ENCODE measurements around the gene ATXN2L.
"Not testable (repeated sequence)": the region's sequence is repeated elsewhere in the genome, so short reads cannot be mapped to it uniquely, and the experiment has no call there.

Gene ATXN2L

DNA sequence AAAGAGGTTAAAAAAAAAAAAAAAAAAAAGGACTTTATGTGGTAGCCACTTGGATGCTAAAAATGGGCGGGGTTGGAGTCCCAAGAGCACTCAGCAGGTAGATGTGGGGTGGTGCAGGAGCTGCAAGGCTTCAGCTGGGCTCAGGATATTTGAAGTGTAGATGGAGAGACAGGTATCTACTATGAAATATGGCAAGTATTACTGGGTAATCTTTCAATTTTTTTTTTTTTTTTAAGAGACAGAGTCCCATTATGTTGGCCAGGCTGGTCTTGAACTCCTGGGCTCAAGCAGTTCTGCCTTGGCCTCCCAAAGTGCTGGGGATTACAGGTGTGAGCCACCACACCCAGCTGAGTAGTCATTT lies 15.7 kb downstream of the ATXN2L start:
- DNase-seq, result no peak

DNA sequence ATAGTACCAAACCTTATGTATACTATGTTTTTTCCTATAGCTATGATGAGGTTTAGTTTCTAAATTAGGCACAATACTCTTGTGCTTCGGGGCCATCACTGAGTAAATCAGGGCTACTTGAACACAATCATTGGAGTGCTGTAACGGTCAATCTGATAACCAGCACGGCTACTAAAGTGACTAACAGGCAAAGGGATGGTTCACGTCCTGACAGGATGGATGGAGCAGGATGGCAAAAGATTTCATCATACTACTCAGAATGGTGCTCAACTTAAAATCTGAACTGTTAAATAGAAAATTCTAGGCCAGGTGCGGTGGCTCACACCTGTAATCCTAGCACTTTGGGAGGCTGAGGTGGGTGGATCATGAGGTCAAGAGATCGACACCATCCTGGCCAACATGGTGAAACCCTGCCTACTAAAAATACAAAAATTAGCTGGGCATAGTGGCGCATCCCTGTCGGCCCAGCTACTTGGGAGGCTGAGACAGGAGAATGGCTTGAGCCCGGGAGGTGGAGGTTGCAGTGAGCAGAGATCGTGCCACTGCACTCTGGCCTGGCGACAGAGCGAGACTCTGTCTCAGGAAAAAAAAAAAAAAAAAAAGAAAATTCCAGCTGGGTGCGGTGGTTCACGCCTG lies 16.3 kb downstream of the ATXN2L start:
- DNase-seq, result no peak

DNA sequence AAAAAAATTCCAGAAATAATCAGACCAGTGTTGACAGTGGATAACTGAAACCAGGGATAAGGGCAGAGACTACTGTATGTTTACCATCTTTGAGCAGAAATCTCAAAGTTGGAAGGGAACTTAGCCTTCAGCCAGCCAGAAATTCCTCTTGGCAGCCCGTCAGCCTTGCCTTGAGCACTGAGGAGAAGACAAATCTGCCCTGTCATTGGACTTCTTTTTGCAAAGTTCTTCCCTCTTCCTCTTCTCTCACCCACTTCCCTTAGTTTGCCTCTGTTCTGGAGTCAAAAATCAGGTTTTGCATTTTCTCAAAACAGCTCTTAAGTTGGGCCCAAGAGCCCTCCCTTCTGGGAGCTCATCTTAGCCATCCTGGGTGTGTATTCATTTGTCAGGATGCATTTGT lies 17.1 kb downstream of the ATXN2L start:
- DNase-seq, result no peak

DNA sequence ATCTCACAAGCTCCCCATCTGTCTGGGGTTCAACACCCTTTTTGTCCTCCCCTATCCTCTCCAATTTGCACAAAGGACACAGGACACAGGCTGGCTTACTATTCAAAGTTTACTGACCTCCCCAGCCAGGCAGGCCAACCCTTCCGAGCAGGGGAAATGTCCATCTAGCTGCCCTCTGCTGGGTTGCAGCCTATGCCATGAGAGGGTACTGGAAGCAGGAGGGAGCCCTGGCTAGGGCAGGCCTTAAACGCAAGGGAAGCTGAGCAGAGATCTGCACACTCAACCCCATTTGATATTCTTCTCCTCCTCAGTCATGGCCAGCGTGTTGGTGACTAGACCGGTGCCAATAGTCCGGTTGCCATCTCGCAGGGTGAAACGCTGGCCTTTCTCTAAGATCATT lies 19.9 kb downstream of the ATXN2L start:
- DNase-seq, result no peak

DNA sequence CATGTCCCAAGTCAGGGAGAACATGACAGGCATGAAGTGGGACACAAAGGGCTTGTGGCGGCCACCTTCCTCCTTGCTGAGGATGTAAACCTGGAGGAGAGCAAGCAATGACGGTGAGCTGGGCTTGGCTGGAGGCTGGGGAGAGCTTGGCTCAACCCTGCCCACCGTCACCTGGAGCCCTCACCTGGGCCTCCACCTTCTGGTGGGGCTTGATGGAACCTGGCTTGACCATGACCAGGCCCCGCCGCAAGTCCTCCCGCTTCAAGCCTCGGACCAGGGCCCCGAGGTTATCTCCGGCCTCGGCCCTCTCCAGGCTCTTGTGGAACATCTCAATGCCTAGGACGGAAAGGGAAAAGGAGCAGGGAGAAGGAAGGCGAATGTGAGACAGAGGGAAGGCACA lies 21.0 kb downstream of the ATXN2L start:
- DNase-seq, result no peak

DNA sequence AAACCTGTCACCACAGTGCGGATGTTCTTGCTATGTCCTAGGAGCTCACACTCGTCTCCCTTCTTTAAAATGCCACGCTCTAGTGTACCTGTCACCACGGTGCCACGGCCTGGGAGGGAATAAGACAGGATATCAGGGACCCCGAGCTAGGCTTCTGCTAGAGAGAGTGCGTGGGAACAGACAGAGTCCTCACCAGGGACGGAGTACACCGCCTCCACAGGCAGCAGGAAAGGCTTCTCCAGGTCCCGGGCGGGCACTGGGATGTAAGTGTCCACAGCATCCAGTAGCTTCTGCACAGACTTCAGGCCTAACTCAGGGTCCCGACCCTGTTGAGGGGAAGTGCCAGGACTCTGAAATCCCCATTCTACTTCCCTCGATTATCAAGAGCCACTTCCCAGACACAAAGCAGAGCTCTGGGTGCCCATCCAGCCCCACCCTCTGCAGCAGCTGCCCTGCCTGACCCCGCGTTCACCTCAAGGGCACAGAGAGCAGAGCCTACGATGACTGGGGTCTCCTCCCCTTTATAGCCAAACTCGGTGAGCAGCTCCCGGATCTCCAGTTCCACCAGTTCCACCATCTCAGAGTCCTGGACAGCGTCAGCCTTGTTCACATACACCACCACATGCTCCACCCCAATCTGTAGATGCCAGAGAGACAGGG lies 21.6 kb downstream of the ATXN2L start:
- DNase-seq, result no peak

DNA sequence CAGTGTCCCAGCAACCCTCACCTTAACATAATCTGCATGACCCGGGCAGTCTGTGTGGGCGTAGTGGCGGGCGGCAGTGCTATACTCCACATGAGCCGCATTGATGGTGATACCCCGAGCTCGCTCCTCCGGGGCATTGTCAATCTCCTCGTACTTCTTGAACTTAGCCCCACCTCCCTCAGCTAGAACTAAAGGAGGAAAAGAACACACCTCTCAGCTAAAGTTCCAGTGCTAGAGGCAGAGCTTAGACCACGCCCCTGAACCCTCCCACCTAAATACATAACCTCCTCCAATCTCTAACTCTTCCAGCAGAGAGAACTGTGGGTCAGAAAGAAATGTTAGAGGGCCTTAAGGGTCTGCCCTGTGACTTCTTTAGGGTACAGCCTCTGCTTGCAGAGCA lies 22.5 kb downstream of the ATXN2L start:
- DNase-seq, result no peak

DNA sequence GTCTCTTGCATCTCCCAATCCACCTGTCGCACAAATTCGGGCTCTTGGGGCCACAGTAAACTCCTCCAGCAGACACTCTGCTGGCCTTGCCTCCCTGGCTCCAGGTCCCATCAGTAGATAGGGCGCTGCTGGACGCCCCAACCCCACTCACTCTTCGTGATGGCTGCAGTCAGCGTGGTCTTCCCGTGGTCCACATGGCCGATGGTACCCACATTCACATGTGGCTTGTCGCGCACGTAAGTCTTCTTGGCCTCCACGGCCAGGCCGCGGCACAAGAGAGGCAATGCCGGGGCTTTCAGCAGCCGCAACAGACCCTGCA lies 22.9 kb downstream of the ATXN2L start:
- DNase-seq, result no peak

DNA sequence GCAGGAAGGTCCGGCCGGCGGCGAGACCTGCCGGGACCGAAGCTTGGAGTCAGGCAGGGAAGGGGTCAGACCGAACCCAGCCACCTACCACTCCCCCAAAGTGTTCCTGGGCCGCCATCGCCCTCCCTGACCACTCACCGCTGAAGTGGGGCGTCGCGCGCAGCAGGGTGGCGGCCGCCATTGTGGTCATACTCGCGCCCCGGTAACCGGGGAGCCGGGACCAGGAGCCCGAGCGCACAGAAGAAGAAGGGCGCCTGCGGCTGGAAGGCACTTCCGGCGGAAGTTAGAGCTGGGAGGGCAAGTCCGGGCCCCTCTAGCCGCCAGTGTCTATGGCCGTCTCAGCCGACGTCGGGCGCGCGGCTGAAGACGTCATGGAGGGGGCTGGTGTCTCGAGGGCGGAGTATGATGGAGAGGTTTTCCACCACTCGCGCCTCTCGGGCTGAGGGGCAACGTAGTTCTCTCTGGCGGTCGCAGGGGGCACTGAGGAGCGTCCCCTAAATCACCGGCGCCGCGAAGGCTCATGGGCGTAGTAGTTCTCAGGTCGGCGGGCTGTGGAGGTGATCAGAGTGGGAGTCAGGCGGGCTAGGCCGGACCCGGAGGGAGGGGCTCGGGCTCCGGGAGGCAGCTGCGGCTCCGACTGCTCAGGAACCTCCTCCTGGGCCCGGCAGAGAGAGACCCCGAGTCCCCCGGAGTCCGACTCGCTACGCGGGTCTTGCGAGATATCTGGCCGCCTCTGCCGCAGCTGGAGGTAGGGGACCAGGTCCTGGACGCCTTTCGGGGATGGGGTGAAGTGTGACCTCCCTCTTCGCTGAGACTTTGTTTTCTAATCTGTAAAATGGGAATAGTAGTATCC lies 23.5 kb downstream of the ATXN2L start, which contains the start of gene TUFM:
Gene TUFM (minus strand): TSS at position 269 of the 853 bp plus-strand sequence. CDS start 79 bp downstream, at position 190.
- peak; percentile 72 to 88 for DNase-seq

DNA sequence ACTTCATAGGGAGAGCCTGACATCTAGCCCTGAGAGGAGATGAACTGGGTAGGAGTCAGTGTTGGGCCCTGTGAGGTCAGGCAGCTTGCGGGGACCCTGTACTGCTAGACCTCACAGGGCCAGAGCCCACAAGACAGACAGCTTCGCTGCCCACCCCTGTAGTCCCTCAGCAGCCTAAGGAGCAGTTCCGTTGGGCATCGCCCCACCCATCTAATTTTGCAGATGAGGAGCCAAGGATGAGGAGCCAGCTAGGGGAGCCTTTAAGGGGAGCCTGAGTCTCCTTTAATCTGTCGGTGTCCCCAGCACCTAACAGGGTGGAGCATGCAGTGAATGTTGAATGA lies 24.1 kb downstream of the ATXN2L start:
- DNase-seq, result no peak

DNA sequence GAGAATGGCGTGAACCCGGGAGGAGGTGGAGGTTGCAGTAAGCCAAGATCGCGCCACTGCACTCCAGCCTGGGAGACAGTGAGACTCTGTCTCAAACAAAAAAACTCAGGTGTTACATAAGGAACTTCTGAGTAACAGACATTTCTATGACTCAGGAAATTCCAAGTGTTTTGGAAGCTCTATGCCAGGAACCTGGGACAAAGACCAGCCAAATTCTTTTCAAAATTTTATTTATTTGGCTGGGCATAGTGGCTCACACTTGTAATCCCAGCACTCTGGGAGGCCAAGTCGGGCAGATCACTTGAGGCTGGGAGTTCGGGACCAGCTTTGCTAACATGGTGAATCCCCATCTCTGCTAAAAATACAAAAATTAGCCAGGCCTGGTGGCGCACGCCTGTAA lies 35.6 kb downstream of the ATXN2L start:
- DNase-seq, result no peak

DNA sequence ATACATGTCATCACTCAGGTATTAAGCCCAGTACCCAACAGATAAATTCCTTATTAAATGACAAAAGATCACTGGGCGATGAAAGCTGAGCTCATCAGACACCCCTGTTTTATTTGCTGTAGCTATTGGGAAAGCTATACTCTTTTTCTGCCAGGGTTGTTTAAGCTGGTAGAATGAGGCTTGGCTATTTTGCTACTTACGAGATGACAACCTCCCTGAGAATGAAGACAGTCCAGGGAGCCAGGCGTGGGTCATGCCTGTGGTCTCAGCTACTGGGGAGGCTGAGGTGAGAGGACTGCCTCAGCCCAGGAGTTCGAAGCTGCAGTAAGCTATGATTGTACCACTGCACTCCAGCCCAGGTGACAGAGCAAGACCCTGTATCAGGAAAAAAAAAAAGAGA lies 36.5 kb downstream of the ATXN2L start:
- no peak for DNase-seq

DNA sequence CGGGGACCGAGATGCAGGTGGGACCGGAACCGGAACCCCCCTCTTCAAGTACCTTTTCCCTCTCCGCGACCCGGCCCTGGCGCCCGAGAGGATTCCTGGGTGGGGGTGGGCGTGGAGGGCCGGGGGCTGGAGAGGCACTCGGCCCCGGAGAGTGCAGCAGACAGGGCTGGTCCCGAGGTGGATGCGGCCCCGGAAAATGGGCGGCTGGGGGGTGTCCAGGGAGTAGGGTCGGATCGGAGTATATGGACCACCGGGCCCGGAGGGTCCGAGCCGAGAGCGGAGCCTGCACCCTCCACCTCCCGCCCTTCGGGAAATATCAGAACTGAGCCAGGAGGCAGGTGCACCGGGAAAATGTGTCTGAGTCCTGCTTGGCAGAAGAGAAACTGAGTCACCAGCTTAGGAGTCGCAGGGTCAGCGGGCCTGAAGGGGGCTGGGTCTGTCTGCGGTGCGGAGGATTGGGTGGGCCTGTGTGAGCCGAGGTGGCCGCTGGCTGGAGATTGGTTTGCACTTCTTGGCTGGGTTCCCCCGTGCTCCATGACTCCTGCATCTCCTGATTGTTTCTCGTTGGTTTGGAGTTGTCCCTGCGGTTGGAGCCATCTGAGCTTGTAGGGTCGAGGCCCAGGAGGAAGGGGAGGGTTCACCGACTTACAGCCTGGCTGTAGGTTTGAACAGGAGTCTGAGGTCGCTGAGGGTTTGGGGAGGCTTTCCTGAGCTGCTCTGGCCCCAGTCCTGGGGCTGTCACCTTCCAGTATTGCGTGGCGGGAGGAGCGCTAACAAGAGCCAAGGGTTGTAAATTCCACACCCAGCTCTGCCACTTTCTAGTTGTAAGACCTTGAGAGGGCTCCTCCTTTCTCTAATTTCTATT lies 41.4 kb downstream of the ATXN2L start:
- DNase-seq, result no peak

DNA sequence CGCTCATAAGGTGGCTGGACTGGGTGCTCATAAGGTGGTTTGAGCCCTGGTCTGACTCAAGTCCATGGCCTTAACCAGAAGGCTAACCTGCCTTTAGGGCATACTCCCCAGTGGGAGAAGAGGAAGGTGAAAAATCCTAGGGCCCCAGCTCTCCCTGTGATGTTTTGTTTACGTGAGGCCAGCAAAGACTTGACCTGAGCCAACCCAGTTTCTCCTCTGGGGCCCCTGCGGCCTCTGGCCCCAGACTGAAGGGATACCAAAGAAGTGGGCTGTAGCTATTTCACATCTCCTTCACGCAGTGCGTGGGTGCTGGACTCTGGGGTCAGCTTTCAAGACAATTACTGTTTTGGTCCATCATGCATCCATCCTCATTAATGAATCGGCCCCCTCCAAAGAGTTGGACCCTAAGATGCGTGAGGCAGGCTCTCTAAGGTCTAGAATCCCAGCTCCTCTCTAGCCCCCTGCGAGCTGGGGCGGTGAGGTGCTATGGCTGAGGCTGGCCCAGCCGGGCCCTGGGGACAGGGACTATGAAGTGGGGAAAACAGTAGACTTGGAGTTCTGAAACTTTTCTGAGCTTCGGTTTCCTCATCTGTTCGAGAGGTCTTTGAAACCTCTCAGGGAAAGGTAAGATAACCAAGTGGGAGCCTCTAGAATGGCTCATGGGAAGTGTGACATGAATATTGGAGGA lies 42.3 kb downstream of the ATXN2L start:
- no peak for DNase-seq

DNA sequence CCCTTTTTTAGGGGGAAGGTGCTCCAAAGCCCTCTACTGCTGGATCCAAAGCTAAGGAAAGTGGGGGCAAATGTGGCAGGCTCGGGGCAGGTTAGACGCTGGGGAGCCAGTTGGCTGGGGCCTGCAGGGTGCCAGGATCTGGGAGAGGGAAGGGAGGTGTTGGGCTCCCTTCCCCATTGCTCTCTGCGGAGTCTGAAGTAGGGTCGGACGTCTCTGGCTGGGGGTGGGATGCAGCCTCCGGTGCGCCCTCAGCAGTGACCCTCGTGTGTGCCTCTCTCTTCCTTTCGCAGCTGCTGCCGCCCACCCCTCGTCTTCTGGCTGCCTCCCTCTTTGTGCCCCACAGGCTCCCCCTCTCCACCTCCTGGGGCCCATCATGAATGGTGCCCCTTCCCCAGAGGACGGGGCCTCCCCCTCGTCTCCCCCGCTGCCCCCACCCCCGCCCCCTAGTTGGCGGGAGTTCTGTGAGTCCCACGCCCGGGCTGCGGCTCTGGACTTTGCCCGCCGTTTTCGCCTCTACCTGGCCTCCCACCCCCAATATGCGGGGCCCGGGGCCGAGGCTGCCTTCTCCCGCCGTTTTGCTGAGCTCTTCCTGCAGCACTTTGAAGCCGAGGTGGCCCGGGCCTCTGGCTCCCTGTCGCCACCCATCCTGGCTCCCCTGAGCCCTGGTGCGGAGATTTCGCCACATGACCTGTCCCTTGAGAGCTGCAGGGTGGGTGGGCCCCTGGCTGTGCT lies 43.1 kb downstream of the ATXN2L start:
- DNase-seq, result no peak

DNA sequence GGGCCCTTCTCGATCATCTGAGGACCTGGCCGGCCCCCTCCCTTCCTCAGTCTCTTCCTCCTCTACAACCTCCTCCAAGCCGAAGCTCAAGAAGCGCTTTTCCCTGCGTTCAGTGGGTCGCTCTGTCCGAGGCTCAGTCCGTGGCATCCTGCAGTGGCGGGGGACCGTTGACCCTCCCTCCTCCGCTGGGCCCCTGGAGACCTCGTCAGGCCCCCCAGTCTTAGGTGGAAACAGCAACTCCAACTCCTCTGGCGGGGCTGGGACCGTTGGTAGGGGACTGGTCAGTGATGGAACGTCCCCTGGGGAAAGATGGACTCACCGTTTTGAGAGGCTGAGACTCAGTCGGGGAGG lies 43.6 kb downstream of the ATXN2L start:
- no peak for DNase-seq

DNA sequence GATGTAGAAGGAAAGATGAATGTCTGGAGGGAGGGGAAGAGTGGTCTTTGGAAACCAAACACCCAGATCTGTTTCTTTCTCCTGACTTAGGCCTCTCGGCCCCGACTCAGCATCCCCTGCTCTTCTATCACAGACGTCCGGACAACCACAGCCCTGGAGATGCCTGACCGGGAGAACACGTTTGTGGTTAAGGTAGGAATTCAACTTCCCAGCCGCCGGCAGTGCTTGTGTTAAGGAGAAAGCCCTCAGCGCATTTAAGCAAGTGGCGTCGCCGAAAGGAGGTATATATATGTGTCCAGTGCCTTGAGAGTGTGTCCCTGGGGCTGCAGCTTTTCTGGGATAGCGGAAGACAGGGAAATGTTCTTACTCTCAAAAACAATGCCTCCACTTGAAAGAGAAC lies 44.4 kb downstream of the ATXN2L start:
- no peak for DNase-seq

DNA sequence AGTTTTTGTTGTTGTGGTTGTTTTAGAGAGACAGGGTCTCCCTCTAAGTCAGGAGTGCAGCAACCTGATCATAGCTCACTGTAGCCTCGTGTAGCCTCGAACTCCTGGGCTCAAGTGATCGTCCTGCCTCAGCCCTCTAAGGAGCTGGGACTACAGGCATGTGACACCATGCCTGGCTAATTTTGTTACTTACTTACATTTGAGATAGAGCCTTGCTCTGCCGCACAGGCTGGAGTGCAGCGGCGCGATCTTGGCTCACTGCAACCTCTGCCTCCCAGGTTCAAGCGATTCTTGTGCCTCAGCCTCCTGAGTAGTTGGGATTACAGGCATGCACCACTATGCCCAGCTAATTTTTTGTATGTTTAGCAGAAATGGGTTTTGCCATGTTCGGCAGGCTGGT lies 44.8 kb downstream of the ATXN2L start:
- DNase-seq, result not testable (repeated sequence)

DNA sequence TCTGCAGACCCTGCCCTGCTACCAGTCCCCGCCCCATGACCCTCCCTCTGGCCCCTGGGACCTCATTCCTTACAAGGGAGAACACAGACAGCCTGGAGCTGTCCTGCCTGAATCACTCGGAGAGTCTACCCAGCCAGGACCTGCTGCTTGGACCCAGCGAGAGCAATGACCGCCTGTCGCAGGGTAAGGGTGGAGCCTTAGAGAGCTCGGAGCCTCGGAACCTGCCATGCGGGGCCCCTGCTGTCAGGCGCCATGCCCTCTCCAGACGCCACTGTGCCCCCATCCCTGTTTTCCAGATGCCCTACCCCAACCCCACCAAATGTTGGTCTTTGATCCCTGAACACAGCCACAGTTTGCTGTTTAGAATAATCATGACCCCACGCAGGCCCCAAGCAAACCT lies 46.4 kb downstream of the ATXN2L start:
- no peak for DNase-seq

DNA sequence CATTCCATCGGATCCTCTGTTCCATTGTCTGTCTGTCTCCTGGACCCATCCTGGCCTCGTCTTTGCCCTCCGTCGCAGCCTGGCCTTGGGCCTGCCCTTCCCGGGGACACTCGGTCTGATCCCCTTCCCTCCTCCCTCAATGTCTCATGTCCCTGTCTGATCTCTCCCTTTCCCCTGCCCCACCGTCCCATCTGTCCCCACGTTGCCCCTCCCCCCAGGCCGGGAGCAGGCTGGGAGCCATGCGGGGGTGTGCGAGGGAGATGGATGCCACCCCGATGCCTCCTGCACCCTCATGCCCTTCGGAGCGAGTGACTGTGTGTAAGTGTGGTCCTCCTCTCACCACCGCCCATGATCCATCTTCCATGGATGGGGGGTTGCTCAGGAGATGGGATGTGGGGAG lies 50.2 kb downstream of the ATXN2L start:
- DNase-seq, result no peak

DNA sequence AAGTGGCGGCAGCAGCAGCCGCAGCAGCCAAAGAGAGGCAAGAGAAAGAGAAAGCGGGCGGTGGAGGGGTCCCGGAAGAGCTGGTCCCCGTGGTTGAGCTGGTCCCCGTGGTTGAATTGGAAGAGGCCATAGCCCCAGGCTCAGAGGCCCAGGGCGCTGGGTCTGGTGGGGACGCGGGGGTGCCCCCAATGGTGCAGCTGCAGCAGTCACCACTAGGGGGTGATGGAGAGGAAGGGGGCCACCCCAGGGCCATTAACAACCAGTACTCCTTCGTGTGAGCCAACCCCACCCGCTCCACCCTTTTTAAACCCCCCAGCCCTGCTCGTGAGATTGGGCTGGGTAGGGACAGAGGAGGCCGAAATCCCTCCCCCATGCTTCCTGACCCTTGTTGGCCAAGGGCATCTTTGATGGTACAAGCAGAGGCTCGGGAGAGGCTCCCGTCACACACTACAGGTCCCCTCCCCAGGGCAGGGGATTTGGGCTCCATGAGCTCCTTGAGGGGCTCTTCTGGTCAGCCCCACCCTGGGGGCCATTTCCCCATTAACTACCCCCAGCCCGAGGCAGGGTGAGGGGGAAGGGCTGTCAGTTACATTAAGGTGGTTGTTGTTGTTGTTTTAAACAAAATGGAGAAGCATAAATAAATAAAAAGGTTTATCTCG lies 50.9 kb downstream of the ATXN2L start:
- DNase-seq, result no peak

DNA sequence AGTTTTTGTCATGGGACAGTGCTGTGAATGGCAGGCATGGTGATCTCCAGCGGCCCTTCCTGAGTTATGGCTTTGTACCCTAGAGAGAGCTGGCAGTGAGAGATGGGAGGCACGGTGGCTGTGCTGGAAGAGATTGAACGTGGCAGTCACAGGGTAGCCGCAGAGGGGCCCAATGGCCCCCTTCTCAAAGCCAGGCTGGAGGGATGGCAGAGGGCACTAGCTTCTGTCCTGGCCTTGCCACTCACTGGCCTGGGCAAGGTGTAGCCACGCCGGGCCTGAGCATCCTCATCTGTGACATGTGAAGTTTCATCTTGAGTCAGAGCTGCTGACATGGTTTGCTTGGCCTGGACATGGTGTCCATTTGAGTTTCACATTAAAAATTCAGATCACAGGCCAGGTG lies 51.6 kb downstream of the ATXN2L start:
- no peak for DNase-seq
